GM21786 (cell line): Measurements from ENCODE around the gene UBE2V1.
"Not testable (repeated sequence)": the region's sequence is repeated elsewhere in the genome, so short reads cannot be mapped to it uniquely, and the experiment has no call there.

Experiments used
- ATAC-seq: cut with Tn5 transposase; IDR thresholded peaks from one replicate; pipeline ENCODE4 v1.9.1; 2021; ENCODE audit not compliant: unreplicated experiment

Gene UBE2V1

DNA sequence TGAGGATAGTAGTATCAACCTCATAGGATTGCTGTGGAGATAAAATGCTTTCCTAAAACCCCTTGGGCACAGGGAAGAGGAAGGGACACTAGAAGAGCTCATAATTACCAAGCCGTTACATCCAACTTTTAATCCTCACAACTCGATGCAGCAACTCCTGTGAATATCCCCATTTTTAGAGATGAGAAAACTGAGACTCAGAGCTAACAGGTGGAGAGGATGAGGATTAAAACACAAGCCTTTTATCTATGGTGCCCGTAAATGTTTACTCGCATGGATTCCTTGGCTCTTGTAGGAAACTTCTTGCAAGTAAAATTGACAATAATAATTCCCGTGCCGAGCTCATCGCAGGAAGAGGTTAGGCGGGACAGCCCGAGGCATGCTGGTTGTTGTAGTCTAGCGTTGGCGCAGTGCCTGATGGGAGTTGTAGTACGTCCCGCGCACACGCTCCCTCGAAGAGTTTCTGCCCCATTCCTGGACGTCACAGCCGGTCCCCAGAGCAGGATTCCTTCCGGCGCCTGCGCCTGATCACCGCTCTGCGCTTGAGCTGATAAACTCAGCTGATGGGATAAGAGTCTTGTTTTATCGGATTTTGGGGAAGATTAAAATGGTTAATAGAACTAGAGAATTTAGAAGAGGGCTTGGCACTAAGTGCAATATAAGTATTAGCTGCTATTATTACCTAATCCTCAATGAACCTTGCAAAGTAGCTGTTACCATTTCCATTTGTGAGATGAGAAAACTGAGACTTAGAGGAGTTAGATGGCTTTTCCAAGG, 2.8 kb upstream of the UBE2V1 start:
- ATAC-seq = peak; percentile 73

DNA sequence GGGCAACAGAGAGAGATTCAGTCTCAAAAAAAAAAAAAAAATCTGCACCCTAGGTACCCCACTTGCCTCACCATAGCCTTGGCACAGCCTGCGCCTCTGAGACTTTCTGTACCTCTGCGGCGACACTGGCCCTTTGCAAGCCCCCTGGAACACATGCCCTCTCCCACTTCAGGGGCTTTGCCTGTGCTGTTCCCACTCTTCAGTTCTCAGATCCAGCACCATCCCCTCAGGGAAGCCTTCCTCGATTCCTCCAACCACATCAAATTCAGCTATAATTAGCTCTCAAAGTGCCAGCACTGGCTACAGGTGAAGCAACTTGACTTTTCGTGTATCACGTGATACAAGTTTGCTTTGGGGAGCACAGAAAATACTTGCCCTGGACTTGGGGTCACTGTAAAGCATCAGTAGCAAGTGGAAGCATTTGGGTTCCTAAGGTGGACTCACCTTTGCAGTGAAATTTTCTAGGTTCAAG, 2.1 kb upstream of the UBE2V1 start:
- no peak for ATAC-seq

DNA sequence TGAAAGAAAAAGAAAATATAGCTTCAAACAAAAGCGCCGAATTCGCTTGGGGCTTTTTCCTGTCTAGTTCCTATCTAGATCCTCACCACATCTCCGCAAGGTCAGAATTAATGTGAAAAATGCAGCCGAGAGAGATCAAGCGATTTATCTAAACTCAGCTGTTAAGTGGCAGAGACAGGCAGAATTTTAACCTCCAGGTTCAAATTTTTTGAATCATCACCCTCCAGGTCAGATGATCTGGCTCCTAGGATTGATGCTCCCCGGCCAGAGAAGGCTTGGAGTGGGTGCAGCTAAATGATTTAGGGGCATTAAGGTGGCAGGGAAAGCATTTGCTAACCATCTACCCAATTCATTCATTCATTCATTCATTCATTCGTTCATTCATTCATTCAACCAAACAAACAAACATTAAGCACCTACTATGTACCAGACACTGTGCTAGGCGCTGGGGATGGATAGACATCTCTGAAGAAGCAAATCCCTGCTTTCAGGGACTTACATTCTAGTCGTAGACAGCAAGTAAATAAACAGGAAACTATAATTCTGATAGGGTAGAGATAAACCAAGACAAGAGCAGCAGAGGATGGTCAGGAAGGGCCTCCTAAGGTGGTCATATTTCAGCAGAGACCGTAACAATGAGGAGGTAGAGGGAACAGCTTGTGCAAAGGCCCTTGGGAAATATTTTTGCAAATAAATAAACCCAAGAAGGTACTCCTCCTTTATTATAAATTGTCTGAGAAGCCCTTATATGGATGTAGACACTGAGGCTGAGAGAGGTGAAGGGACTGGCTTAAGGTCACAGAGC, 672 bp upstream of the UBE2V1 start:
- no peak for ATAC-seq

DNA sequence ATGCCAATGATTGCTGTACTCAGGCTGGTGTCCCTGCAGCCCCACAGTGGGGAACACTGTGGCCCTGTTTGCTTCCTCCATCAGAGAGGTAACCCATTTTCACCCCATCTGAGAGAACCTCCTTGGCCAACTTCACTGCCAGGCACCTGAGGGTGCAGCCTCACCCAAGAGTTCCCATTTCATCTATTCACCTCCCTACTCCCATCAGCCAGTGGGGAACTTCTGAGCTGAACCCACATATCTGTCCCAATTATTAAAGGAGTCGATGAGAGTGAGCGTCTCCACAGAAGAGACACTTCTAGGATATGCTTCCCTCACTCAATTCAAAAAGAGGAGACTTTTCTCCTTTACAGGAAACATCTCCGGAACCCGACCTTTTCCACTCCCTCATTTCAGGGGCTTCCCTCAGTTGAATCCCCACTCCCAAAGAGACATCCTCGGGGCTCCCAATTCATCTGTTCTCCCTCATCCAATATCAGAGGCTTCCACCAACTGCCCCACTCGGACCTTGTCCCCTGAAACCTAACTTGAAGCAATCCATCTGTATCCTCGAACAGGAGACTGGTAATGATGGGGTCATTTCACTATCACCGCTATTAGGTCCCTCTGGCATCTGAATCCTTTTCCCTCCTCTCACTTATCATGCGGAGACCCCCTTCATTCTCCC, 988 bp downstream of the UBE2V1 start:
- no peak for ATAC-seq

DNA sequence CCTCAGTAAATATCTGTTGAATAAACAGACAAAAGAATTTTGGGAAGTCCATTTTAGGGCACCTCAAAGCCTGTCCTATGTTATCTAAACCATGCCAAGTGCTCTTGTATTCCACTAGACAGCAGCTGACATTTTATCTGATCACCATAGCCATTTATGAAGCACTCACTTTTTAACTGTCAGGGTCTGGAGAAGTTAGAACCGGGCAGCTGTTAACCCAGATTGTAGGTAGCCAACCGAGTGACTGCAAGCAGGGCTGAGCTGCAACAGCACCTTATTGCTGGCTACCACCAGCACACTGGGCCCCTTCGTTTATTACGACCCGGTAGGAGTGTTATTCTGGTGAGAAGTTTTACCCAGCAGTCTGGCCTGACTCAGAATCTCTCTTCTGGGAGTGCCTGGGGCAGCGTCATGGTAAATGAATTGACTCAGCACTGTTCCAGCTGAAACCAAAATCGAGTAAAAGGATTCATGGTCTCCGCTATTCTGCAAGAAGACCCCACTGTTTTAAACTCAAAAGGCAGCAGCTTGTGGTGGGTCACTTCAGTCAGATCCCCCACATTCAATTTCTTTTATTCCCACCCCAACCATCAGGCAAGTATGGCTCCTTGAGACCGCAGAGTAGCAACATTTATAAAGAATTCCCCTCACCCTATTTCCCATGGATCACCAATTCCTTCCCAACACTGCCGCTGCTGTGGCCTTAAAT, 1.7 kb downstream of the UBE2V1 start:
- ATAC-seq = no peak

DNA sequence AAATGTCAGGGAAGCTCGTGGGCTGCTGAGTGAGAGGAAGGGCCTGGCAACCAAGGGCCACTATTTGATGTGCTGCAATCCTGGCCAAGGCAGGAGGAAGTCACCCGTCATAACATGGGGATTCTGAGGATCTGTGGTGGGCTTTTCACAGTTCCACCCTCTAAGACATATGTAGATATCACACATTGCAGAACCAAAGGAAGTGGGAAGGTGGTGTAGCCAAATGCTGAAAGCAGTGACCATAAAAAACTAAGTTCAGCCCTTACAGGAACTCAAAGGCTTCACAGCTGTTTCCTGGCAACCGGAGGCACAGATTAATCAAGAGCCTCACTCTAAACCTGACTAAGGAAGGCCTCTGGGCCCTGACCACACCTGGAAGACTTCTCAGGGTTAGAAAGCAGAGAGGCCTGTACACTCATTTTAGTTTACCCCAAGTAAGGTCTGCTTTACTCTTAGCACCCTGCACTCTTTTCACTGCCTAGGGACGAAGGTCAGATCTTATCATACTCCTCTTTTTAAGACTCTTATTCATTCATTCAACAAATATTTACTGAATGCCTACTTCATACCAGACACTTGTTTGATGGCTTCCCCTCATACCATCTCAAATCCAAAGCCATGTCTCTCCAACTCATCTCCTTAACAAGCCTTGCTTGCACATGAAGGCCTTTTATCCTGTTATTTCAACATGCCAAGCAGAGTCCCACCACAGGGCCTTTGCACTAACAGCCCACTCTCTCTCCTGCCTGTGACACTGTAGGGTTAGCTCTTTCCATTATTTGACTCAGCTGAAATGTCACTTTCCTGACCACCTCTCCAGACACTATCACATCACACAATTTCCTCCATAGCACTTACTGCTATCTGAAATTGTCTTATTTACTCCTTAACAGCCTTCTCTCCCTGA, 2.6 kb downstream of the UBE2V1 start:
- ATAC-seq = peak; percentile 46

DNA sequence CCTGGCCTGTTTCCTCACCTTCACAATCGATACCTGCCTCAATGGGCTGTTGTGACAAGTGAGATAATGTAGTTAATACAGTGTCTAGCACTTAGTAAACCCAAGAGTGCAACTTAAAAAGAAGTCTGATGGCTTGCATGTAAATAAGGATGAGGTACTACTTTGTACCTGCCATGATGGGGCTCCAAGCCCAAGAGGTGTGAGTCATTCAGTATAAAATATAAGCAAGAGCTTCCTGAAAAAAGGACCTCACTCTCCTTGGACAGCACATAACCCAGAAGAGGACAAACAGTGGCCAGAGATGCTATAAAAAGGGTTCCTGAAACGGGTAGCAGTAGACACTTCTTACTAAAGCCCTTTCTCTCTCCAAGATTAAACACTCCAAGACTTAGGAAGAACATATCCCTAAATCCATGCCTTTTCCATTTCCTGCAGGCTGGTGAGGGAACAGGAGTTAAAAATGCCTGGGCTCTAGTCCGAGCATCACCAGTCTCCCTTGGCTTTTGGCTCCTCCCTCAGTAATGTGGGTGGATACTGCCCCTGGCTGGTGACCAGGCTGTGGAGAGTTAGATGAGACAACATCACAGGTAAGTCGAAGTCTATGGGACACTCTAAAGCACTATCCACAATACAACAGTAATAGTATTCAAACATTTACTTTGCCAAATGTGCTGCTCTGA, 4.3 kb downstream of the UBE2V1 start:
- ATAC-seq = no peak

DNA sequence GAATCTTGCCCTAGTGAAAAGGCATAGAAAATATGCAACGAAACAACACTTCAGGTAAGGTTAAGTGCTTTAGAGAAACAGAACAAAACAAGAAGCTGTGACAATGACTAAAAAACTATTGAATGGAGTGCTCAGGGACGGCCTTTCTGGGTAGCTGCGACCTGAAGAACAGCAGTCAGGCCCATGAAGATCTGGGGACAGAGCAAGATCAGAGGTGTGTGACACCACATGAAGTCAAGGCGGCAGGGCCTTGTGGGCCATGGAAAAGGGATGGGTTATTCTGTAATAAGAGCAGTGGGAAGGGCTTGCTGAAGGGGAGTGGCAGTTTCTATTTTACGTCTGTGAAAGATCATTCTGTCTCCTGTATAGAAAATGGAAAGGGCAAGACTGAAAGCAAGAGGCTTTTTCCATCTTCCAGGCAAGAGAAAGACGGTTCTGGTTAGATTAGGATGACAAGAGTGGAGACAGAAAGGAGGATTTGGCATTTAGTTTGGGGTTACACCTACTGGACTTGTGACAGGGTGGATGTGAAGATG, 5.1 kb downstream of the UBE2V1 start:
- ATAC-seq = no peak

DNA sequence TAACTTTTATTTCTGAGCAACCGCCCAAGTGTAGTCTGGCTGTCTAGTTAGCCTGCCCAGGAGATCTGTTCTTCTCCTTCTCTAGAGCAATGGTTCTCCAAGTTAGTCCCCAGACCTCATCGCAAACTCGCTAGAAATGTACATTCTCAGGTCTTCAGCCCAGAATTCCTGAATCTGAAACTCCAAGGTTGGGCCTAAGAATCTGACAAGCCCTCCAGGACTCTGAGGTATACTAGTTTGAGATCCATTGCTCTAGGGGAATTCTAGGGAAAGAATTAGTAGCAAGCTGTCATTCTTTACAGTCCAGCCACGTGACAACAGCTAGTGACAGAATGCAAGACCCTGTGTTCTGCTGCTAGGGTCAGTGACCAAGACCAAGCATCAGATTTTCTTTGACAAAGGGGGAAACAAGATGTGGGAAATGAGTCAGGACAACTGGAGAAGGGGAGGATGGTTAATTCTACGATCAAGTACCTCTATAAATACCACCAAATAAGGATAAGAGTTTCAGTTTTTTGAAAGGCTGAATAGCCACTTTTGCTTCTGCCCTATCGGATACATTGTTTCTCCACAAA, 5.8 kb downstream of the UBE2V1 start:
- no peak for ATAC-seq

DNA sequence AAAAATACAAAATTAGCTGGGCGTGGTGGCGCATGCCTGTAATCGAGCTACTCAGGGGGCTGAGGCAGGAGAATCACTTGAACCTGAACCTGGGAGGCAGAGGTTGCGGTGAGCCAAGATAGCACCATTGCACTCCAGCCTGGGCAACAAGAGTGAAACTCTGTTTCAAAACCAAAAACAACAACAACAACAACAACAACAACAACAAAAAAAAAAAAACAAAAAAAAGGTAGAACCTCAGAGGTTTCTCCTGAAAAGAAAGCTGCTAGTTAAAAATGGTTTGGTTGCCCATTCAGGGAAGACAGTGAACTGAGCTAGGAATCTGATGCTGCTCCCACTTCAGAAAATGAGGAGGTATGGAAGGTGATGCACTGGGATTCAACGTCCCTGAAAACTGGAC, 6.3 kb downstream of the UBE2V1 start:
- ATAC-seq = not testable (repeated sequence)

DNA sequence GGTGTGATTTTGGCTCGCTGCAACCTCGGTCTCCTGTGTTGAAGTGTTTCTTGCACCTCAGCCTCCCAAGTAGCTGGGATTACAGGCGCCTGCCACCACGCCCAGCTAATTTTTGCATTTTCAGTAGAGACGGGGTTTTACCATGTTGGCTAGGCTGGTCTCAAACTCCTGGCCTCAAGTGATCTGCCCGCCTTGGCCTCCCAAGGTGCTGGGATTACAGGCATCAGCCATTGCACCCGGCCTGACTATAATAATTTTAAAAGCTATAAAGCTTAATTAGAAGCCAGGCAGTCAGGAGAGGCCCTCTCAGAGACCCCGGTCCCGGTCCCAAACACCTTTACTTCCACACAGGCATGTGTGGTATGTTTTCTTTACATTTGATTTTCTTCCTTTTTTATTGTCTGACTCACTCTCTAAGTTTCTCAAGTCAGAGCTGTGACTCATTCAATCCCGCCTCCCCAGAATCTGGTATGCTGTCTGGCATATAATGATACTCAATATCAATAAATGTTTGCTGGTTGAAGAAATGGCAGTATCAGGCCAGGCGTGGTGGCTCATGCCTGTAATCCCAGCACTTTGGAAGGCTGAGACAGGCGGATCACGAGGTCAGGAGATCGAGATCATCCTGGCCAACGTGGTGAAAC, 9.4 kb downstream of the UBE2V1 start:
- ATAC-seq = not testable (repeated sequence)

DNA sequence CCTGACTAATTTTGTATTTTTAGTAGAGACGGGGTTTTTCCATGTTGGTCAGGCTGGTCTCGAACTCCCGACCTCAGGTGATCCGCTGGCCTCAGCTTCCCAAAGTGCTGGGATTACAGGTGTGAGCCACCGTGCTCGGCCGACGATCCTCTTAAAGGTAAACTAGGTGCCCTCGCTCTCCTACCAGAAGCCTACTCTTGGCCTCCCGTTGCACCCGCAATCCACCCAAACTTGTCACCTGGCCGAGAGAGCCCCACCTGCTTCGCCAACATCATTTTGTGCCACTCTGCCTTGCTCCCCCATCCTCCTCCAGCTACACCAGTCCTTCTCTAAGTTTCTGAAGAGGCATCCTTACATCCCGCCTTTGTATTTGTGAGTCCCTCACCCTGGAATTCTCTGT, 10.4 kb downstream of the UBE2V1 start:
- not testable (repeated sequence) for ATAC-seq

DNA sequence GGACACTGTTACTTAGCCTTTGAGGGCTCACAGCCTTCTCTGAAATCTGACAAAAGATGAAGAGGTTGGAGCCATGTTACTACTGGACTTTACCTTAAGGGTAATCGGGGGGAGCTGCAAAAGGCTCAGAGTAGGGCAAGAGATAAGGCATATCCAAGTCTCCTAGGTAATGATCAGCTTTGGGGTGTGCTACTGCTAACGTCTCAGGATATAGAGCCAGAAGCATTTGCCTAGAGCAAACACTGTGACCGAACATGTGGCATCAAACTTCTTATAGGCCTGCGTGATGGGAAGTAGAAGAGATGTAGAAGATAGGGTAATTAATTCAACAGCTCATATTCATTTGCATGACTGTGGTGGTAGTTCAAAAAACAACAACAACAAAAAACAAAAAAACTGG, 11.1 kb downstream of the UBE2V1 start:
- no peak for ATAC-seq

DNA sequence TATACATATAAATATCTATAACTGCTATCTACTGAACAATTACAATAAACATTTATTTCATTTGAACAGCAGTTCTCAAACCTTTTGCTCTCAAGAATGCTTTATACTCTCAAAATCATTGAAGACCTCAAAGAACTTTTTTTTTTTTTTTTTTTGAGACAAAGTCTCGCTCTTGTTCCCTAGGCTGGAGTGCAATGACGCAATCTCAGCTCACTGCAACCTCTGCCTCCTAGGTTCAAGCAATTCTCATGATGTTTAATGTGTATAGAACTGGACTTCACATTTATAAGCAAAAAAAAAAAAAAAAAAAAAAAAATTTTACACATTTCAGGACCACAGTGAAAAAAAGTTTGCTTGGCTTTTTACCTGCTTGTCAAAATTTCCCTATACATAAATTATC, 11.7 kb downstream of the UBE2V1 start:
- ATAC-seq = no peak

DNA sequence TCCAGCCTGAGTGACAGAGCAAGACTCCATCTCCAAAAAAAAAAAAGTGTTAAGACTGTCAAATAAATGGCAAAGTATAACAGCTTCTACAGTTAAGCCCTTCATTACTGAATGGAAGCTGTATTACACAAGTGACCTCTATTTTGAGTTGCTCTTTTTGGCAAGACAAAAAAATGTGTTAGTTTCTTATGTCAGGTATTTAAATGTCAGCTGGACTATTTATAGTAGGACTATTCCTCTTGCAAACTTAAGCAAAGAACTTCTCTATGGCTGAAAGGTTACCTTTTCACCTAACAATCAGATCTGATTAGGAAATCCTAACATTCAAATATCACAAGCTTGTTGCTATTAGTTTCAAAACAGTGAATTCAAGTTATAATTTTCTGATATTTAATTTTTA, 12.4 kb downstream of the UBE2V1 start:
- ATAC-seq = no peak

DNA sequence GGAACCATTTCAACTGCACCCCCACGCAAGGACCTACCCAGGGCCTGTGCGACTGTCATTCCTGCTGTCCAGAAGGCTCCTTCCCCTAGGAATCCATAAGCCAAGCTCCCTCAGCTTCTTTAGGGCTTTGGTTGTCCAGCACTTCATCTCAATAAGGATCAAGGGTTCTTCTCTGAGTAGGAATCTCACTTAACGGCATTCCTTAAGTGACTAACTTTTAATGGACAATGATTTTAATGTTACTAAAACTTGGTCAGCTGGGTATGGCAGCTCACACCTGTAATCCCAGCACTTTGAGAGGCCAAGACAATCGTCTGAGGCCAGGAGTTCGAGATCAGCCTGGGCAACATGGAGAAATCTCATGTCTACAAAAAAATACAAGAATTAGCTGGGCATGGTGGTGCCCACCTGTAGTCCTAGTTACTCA, 13.4 kb downstream of the UBE2V1 start:
- no peak for ATAC-seq

DNA sequence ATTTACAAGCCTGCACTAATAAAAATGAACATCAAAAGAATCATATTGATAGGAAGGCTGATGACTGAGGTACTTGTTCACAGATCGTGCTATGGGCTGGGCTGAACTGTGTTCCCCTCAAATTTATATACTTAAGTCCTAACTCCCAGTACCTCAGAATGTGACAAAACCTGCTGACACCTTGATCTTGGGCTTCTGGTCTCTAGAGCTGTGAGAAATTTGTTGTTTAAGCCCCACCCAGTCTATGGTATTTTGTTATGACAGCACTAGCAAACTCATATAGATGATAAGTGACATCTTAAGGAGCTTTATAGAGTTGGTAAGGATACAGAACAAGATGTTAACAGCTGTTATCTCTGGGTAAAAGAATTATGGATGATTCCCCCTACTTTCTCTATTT, 13.8 kb downstream of the UBE2V1 start:
- no peak for ATAC-seq

DNA sequence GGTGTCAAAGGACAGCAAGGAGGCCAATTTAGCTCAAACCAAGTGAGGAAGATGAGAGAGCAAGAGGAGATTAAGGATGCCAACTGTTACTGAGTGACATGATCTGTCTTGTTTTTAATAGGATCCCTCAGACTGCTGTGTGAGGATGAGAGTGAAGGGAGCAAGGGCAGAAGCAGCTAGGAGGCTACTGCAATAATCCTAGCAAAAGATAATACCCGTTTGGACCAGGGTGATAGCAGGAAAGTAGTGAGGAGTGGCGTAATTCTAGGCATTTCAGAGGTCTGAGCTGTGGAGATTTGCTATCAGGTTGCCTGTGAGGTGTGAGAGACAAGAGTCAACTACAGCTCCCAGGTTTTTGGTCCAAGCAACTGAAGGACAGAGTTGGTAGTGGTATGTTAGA, 14.7 kb downstream of the UBE2V1 start:
- no peak for ATAC-seq
